Activated T-helper 1 cell treated with anti-CD3 and anti-CD28 coated beads, Interleukin-12 subunit alpha, Interleukin-12 subunit beta, Interleukin-2, Interleukin-4 antibody, amounts not matched to agents 30 ng/mL and 10 ng/mL and 1 ng/mL, durations not matched to agents 14 hours and 24 hours and 36 hours (primary cell): ENCODE data around the gene MAMDC2. TPM values are rescaled to one million over a fixed set of nuclear protein-coding genes. Genes with fewer than 3 reads are reported as not detected.

Experiments
- DNase-seq: peaks from one replicate; pipeline ENCODE4 v3.0.0; 2021; ENCODE audit warnings: low spot score
- H3K27ac Mint-ChIP-seq: one replicate; pipeline ENCODE4 v1.8.0; 2021; ENCODE audit warnings: mild to moderate bottlenecking, mixed read lengths
- H3K27me3 Mint-ChIP-seq: one replicate; pipeline ENCODE4 v1.8.0; 2022; ENCODE audit warnings: mild to moderate bottlenecking, moderate library complexity, mixed read lengths; ENCODE audit not compliant: insufficient read depth
- H3K36me3 Mint-ChIP-seq: one replicate; pipeline ENCODE4 v1.8.0; 2021; ENCODE audit warnings: low read depth, mixed read lengths
- H3K4me1 Mint-ChIP-seq: one replicate; pipeline ENCODE4 v1.8.0; 2021; ENCODE audit warnings: low read depth, mixed read lengths
- H3K4me3 Mint-ChIP-seq: one replicate; pipeline ENCODE4 v1.8.0; 2021; ENCODE audit warnings: mild to moderate bottlenecking, moderate library complexity, mixed read lengths
- H3K9me3 Mint-ChIP-seq: one replicate; pipeline ENCODE4 v1.8.0; 2021; ENCODE audit warnings: mixed read lengths
- intact Hi-C: fragments of 100-400 bp; cut with micrococcal nuclease; formaldehyde crosslinking; loops from one replicate; pipeline ENCODE4 v1.15.1; 2024
- total RNA-seq: library from RNA; stranded (reverse); gene quantifications from 2 replicates; pipeline ENCODE4 v1.2.3, GENCODE V29; 2022

Gene MAMDC2
- total RNA-seq, 1 donor from 2014 or later: not detected

DNA sequence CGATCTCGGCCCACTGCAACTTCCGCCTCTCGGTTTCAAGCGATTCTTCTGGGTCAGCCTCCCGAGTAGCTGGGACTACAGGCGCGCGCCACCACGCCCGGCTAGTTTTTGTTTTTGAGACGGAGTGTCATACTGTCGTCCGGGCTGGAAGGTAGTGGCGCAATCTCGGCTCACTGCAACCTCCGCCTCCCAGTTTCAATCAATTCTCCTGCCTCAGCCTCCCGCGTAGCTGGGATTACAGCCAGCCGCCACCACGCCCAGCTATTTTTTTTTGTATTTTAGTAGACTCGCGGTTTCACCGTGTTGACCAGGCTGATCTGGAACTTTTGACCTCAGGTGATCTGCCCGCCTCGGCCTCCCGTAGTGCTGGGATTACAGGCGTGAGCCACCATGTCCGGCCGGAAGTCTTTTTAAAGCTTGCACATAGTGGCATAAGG, 216.4 kb downstream of the MAMDC2 start:
- Mint-ChIP-seq H3K9me3 (no peaks in the 10 kb centered on the region), H3K4me1 (peaks cover 49% of the 10 kb centered on the region), H3K36me3 (peaks cover 44% of the 10 kb centered on the region), H3K27me3 (peaks cover 4% of the 10 kb centered on the region), H3K27ac (peak overlapping the region; percentile 27), H3K4me3 (peak overlapping the region; percentile 99)
- no peak for DNase-seq
- intact Hi-C loops: loop anchor here (5.0 kb wide), 1 partner anchor 62 kb away; no protein-coding TSS in a partner anchor

DNA sequence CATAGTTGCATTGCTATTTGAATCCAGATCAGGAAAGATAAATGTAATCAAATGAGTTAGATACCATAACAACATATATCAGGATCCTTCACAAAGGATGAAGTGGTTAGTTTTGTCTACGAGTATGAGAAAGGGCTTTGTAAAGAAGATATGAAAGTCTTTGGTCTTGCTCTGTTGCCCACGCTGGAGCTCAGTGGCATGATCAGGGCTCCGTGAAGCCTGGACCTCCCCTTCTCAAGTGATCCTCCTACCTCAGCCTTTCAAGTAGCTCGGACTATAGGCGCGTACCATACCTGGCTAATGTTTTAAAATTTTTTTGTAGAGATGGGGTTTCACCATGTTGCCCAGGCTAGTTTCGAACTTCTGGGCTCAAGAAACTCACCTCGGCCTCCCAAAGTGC, 217.0 kb downstream of the MAMDC2 start:
- H3K27ac Mint-ChIP-seq: peak overlapping the region; percentile 27
- intact Hi-C loops: loop anchor here (5.0 kb wide), 1 partner anchor 62 kb away; no protein-coding TSS in a partner anchor

DNA sequence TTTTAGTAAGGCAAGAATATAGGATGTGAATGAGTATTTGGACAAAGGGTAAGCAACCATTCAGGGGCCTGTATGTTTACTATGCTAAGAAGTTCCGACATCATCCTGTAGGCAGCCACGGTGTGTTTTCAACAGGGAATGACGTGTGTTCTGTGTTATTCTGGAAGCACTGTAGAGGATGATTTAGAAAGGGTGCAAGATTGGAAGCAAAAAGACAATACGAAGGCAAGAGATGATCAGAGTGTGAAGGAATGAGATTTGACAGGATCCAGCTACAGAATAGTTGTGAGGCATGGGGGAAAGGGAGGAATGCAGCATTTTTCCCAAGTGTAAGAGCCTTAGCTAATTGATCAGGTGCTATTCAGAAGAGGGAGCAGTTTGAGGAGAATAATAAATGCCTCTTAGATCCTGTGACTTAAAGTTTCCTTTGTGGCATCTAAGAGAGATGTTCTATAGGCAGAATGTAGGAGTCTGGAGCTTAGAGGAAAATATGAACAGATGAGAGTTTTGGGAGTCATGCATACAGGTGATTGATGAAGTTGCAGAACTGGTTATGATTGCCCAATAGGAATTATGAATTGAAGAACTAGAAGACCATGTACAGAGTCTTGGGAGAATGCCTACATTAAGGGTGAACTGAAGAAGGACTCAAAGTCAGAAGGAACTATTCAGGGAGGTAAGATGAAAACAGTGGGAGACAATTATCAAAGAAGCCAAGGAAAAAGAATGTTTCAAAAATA, 217.7 kb downstream of the MAMDC2 start:
- peak overlapping the region; percentile 56 for H3K27ac Mint-ChIP-seq
- H3K36me3 Mint-ChIP-seq: peaks cover 51% of the 10 kb centered on the region
- H3K27me3 Mint-ChIP-seq: no peaks in the 10 kb centered on the region
- H3K9me3 Mint-ChIP-seq: no peaks in the 10 kb centered on the region
- no peak for DNase-seq
- peak overlapping the region; percentile 99 for H3K4me3 Mint-ChIP-seq
- intact Hi-C loops: loop anchor here (5.0 kb wide), 1 partner anchor 61 kb away; no protein-coding TSS in a partner anchor
- peaks cover 49% of the 10 kb centered on the region for H3K4me1 Mint-ChIP-seq

More for the DNA sequence above, 217.0 kb downstream of the MAMDC2 start:
- H3K36me3 Mint-ChIP-seq: peaks cover 49% of the 10 kb centered on the region
- DNase-seq: no peak
- peak overlapping the region; percentile 99 for H3K4me3 Mint-ChIP-seq
- H3K9me3 Mint-ChIP-seq: no peaks in the 10 kb centered on the region
- peaks cover 49% of the 10 kb centered on the region for H3K4me1 Mint-ChIP-seq
- peaks cover 1% of the 10 kb centered on the region for H3K27me3 Mint-ChIP-seq

DNA sequence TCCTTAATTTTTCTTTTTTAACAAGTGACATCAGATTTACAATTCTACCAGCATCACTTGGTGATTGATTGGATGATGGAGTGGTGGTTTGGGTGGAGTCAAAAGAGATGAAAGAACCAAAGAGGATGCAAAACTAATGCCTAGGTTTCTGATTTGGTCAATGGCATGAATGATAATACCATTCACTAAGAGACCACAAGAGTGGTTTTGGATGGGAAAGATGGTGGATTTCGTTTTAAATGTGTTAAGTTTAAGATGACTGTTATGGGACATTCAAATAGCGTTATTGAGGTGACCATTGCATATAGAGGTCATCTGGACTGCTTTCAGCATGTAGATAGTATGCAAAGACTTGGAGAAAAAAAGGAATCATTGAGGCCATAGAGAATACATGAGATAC, 218.7 kb downstream of the MAMDC2 start:
- Mint-ChIP-seq H3K9me3 (no peaks in the 10 kb centered on the region), H3K27me3 (no peaks in the 10 kb centered on the region), H3K4me1 (peaks cover 53% of the 10 kb centered on the region), H3K4me3 (peak overlapping the region; percentile 99), H3K36me3 (peaks cover 54% of the 10 kb centered on the region), H3K27ac (peak overlapping the region; percentile 3)
- no peak for DNase-seq
- intact Hi-C loops: loop anchor here (2.0 to 5.0 kb wide), 2 partner anchors 28 to 60 kb away; no protein-coding TSS in a partner anchor

DNA sequence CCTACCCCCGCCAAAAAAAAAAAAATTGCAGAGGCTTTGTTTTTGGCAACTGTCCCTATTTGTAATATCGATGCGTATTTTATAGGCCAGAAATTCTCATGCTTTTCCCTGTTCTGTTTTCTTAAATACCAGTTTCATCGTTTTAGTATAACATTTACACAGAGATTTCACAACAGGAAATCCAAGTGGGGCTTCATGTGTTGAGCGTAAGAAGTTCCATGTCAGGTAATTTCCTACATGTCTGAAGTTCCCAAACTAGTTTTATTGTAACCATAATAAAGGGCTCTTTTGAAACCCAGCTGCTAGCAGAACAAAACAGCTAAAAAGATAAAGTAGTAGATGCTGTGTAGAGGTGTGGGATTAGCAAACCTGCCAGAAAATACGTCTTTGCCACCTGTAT, 219.3 kb downstream of the MAMDC2 start:
- intact Hi-C loops: loop anchor here (2.0 to 5.0 kb wide), 2 partner anchors 28 to 59 kb away; no protein-coding TSS in a partner anchor
- Mint-ChIP-seq H3K4me3 (no peak overlapping the region), H3K9me3 (no peaks in the 10 kb centered on the region), H3K27ac (no peak overlapping the region), H3K4me1 (peaks cover 47% of the 10 kb centered on the region), H3K27me3 (no peaks in the 10 kb centered on the region), H3K36me3 (peaks cover 57% of the 10 kb centered on the region)
- DNase-seq: no peak

DNA sequence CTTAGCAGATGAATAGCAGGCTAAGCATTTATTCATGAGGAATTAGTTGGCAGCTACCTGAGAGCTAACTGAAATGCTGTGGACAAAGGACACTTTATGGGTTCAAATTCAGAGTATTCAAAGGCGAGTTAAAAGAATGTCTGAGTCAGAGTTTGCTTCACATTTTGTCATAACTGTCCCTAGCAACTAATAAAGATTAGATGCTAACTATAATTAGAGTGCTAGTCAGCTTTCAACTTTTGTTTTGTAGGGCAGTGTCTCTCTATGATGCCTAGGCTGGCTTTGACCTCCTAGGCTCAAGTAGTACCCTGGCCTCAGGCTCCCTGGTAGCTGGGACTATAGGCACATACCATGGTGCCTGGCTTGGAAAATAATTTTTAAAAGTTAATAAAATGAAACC, 219.8 kb downstream of the MAMDC2 start:
- no peaks in the 10 kb centered on the region for H3K9me3 Mint-ChIP-seq
- intact Hi-C loops: loop anchor here (2.0 to 5.0 kb wide), 2 partner anchors 27 to 59 kb away; no protein-coding TSS in a partner anchor
- no peak overlapping the region for H3K27ac Mint-ChIP-seq
- DNase-seq: no peak
- no peaks in the 10 kb centered on the region for H3K27me3 Mint-ChIP-seq
- H3K4me1 Mint-ChIP-seq: peaks cover 42% of the 10 kb centered on the region
- H3K4me3 Mint-ChIP-seq: no peak overlapping the region
- peaks cover 55% of the 10 kb centered on the region for H3K36me3 Mint-ChIP-seq

Other genes with a start within 250 kb of the MAMDC2 start
- gene CFAP95, start 223.0 kb upstream of the MAMDC2 start, total RNA-seq: not detected in 2 replicates
- 49.5 and 53.6 TPM in 2 replicates for gene SMC5, start 215.1 kb downstream of the MAMDC2 start, total RNA-seq